ENCODE measurements around the gene CCDC24.

The CCDC24 gene

DNA sequence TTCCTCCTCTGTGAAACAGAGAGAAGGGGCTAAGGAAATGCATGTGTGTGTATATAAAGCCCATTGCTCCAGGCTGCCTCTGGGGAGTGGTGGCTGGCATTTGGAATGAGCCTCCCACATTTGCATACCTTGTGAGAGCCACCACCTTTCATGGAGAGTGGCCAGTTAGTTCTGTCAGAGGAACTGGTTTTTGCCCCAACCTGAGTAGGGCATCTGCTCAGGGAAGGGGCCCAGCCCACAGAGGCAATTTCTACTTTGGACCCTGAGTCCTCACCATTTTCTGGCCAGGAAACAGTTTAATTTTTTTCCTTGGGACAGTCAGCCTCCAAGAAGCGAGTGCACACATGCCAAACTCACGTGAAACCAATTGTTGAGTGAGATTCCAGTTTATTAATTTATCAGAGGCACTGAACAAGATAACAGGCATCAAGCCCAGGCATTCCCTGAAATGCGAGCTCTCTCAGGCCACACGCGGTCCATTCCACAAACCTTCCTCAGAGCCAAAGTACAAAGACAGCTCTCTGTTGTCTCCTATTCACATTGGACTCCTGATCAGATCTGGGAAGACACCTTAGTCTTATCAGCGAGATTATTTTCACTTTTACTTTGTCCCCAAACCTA is 40.9 kb downstream of the CCDC24 start:
- in situ Hi-C loops (cut with HindIII; ENCODE audit: low pct_ligation_motif_present, low sequenced_read_pairs): no loop called here
- TF ChIP-seq, protein P1, sequence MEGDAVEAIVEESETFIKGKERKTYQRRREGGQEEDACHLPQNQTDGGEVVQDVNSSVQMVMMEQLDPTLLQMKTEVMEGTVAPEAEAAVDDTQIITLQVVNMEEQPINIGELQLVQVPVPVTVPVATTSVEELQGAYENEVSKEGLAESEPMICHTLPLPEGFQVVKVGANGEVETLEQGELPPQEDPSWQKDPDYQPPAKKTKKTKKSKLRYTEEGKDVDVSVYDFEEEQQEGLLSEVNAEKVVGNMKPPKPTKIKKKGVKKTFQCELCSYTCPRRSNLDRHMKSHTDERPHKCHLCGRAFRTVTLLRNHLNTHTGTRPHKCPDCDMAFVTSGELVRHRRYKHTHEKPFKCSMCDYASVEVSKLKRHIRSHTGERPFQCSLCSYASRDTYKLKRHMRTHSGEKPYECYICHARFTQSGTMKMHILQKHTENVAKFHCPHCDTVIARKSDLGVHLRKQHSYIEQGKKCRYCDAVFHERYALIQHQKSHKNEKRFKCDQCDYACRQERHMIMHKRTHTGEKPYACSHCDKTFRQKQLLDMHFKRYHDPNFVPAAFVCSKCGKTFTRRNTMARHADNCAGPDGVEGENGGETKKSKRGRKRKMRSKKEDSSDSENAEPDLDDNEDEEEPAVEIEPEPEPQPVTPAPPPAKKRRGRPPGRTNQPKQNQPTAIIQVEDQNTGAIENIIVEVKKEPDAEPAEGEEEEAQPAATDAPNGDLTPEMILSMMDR (IDR thresholded peaks at IDR 0.05; ENCODE audit: low read depth, low read length, missing control alignments): no peak
- no peak overlapping the region for H3K4me3 ChIP-seq (ENCODE audit: low read depth, low read length)
- H3K27ac ChIP-seq: no peak overlapping the region
- H3K27me3 ChIP-seq (replicated peaks): no peaks in the 10 kb centered on the region
- DNase-seq: no peak
- no peaks in the 10 kb centered on the region for H3K36me3 ChIP-seq (replicated peaks)

DNA sequence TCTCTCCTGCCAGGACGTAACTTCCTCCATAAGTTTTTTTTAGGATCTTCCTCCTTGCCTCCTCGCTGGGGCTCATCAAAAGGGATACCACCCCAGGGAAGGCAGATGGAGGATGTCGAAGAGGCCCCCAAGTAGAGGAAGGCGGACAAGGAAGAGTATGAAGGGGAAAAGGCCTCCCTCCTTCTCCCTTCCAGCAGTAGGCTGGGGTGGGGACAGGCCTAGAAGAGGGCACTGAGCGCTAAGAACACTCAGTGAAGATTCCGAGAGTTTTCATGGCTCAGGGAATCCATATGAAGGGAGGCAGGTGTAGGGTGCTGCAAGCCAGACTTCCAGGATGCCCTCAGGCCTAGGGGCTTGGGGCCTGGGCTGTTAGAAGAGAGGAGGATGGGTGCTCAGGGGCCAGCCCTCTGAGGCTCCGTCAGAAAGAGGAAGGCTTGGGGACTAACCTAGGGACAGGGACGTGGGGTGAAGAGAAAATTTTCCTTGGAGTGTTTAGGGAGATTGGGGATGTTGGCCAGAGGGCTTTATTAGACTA is 41.7 kb downstream of the CCDC24 start:
- TF ChIP-seq, protein P1 (IDR thresholded peaks at IDR 0.05; ENCODE audit: low read depth, low read length, missing control alignments): no peak
- Histone ChIP-seq H3K36me3 (replicated peaks) (no peaks in the 10 kb centered on the region), H3K27ac (no peak overlapping the region), H3K4me3 (ENCODE audit: low read depth, low read length) (no peak overlapping the region), H3K27me3 (replicated peaks) (no peaks in the 10 kb centered on the region)
- in situ Hi-C loops (cut with HindIII; ENCODE audit: low pct_ligation_motif_present, low sequenced_read_pairs): no loop called here
- DNase-seq: no peak

DNA sequence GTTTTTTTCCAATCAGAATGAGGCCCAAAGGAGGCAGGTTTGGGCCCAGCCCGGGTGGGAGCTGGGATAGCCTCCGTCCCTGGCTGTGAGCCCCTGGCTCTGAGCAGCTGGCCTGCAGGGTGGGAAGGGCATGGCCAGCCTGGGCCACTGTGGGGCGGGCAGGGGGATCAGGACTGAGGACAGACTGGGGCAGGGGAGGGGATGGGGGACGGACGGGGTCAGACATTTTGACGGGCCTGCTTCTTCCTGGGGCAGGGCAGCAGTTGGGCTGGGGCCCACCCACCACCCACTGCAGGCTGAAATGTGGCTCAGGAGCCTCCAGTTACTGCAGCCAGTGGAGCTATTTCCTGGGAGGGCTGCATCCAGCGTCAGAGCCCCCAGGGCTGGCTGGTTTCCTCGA is 42.4 kb downstream of the CCDC24 start:
- no peak for DNase-seq
- TF ChIP-seq, protein P1 (IDR thresholded peaks at IDR 0.05; ENCODE audit: low read depth, low read length, missing control alignments): no peak
- no peaks in the 10 kb centered on the region for H3K36me3 ChIP-seq (replicated peaks)
- no peak overlapping the region for H3K27ac ChIP-seq
- in situ Hi-C loops (cut with HindIII; ENCODE audit: low pct_ligation_motif_present, low sequenced_read_pairs): no loop called here
- no peaks in the 10 kb centered on the region for H3K27me3 ChIP-seq (replicated peaks)
- no peak overlapping the region for H3K4me3 ChIP-seq (ENCODE audit: low read depth, low read length)

DNA sequence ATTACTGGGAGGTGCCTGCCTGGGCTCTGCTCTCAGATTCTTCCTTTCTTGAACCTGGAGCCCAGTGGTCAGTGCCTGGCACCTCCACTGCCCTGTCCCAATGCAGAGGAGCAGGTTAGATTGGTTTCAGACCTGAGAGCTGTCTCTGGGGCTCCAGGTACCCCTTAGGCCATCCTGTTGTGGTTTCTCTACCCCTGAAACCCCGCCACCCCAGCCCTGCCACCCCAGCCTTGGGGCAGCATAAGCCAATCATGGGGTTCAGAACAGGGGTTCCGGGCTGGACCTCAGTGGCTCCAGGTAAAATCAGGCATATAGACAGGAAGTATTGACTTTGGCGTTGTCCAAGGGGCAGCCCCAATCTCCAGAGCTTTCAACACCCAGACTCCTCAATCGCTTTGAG is 43.0 kb downstream of the CCDC24 start:
- no peaks in the 10 kb centered on the region for H3K36me3 ChIP-seq (replicated peaks)
- TF ChIP-seq, protein P1 (IDR thresholded peaks at IDR 0.05; ENCODE audit: low read depth, low read length, missing control alignments): no peak
- in situ Hi-C loops (cut with HindIII; ENCODE audit: low pct_ligation_motif_present, low sequenced_read_pairs): no loop called here
- no peak overlapping the region for H3K27ac ChIP-seq
- no peaks in the 10 kb centered on the region for H3K27me3 ChIP-seq (replicated peaks)
- no peak overlapping the region for H3K4me3 ChIP-seq (ENCODE audit: low read depth, low read length)
- no peak for DNase-seq

DNA sequence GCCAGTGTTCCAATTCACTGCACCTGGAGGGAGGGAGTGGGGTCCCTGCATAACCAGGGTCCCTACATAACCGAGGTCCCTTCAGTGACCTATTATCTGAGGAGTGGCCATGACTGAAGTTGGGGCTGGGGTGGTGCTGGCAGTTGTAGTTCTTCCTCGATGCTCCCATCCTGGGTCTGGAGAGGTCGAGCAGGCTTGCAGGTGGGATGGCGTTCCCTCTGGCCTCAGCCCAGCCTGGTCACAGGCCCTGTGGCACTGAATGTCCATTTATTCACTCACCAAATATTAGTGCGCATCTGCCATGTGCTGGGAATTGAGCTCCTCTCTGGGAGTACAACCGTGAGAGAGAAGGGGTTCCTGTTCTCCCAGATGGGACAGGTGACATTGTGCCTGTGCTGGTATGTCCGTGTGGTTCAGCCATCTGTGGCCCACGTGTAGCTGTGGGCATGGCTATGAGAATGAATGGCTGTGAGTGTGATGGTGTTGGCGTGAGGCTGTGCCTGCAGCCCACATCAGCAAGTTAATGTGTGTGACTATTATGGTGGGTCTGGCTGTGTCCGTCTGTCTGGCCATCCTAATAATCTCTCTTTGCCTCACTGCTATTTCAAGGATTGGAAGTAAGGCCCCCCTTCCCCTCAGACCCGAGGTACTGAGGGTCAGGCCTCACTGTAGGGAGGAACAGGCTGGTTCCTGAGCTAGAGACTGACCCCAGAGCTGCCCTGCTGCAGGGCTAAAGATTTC is 43.7 kb downstream of the CCDC24 start:
- TF ChIP-seq, protein P1 (IDR thresholded peaks at IDR 0.05; ENCODE audit: low read depth, low read length, missing control alignments): no peak
- H3K27me3 ChIP-seq (replicated peaks): no peaks in the 10 kb centered on the region
- in situ Hi-C loops (cut with HindIII; ENCODE audit: low pct_ligation_motif_present, low sequenced_read_pairs): no loop called here
- DNase-seq: no peak
- H3K4me3 ChIP-seq (ENCODE audit: low read depth, low read length): no peak overlapping the region
- no peak overlapping the region for H3K27ac ChIP-seq
- no peaks in the 10 kb centered on the region for H3K36me3 ChIP-seq (replicated peaks)
